SKM-1 (cell line): ENCODE measurements around the gene LAIR2.
A peak's percentile ranks its signal among the peaks of the same experiment; 100 is the strongest.
"Not testable (repeated sequence)": the region's sequence is repeated elsewhere in the genome, so short reads cannot be mapped to it uniquely, and the experiment has no call there.

ENCODE experiments used
- DNase-seq: peaks from one replicate; lab custom pipeline; 2025; ENCODE audit not compliant: unreplicated experiment; lab: John Stamatoyannopoulos, UW

The LAIR2 gene

DNA sequence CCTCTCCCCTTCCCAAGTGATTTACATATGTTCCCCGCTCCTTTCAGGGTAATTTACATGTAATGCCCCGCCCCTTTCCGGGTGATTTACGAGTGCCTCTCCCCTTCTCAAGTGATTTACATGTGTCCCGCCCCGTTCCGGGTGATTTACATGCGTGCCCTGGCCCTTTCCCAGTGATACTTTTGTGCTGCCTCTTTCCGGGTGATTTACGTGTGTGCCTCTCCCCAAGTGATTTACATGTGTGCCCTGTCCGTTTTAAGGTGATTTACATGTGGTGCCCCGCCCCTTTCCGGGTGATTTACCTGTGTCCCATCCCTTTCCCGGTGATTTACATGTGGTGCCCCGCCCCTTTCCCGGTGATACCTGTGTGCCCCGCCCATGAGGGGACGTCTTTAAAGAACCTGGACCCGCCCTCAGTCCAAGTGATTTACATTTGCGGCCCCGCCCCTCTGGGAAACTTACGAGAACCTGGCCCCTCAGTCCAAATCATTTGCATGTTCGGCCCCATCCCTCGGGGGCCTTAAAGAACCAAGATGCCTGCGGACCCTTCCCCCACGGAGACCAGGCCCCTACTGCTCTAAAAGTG, 38.5 kb upstream of the LAIR2 start:
- DNase-seq, result no peak

- peak; percentile 29 for DNase-seq
Observed at GRCh38 chr19:54464630-54465425, 37.8 kb upstream of the LAIR2 start.

- DNase-seq, result no peak
Observed at GRCh38 chr19:54465426-54466109, 37.1 kb upstream of the LAIR2 start.

DNA sequence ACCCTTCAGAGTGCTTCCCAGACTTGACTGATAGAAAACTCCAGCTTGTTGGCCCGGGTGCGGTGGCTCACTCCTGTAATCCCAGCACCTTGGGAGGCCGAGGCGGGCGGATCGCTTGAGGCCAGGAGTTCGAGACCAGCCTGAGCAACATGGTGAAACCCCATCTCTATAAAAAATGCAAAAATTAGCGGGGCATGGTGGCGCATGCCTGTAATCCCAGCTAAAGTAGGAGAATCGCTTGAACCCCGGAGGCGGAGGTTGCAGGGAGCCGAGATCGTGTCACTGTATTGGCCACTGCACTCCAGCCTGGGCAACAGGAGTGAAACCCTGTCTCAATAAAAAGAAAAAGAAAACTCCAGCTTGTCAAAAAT, 36.5 kb upstream of the LAIR2 start:
- DNase-seq, result not testable (repeated sequence)

GRCh38 chr19:54469496-54469934, 33.1 kb upstream of the LAIR2 start:
- no peak for DNase-seq

- no peak for DNase-seq
Observed at GRCh38 chr19:54470276-54470887, 32.2 kb upstream of the LAIR2 start.

- DNase-seq, result no peak
Observed at GRCh38 chr19:54470991-54471782, 31.4 kb upstream of the LAIR2 start.

- no peak for DNase-seq
Observed at GRCh38 chr19:54473071-54473891, 29.4 kb upstream of the LAIR2 start, which contains the start of gene CDC42EP5. Gene CDC42EP5 (minus strand): TSS chr19:54473296. CDS start chr19:54465547, 7,749 bp downstream.

DNA sequence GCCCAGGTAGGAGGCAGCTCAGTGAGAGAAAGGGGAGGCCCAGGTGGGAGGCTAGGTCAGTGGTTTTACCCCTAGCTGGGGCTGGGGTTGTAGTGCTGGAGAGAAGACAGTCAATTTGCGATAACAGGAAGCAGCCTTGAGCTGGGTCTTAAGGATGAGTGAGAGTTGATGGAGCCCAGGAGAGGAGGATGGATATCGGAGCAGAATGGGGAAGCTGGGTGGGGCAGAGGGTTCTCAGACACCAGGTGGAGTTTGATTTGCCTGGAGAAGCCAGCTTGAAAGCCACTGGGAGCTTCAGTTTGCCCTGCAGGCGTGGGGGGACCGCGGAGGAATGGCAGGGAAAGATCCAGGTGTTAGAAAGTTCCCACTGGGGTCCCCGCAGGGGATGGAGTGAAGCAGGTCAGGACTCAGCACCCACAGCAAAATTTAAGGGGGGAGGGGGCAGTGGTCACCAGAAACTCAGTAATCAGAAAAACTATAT, 28.7 kb upstream of the LAIR2 start:
- DNase-seq, result no peak

- DNase-seq, result no peak
Observed at GRCh38 chr19:54475706-54476105, 26.9 kb upstream of the LAIR2 start.

GRCh38 chr19:54477650-54478049, 25.0 kb upstream of the LAIR2 start:
- no peak for DNase-seq

- no peak for DNase-seq
Observed at GRCh38 chr19:54478677-54479266, 23.9 kb upstream of the LAIR2 start.

DNA sequence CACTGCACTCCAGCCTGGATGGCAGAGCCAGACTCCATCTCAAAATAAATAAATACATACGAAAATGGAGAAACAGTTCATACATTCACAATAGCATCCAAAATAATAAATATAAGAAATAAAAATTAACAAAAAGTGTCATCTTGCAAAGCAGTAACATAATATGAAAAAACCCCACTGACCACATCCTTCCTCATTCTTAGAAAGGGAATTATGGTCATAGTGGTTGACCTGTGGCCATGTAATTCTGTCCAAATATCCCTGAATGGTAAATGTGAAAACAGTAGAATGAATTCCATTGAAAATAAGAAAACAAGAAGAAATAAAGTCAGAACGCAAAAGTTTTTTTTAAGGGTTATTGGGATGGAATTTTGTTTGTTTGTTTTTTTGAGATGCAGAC, 22.6 kb upstream of the LAIR2 start:
- no peak for DNase-seq

- DNase-seq, result no peak
Observed at GRCh38 chr19:54481326-54481930, 21.2 kb upstream of the LAIR2 start.

DNA sequence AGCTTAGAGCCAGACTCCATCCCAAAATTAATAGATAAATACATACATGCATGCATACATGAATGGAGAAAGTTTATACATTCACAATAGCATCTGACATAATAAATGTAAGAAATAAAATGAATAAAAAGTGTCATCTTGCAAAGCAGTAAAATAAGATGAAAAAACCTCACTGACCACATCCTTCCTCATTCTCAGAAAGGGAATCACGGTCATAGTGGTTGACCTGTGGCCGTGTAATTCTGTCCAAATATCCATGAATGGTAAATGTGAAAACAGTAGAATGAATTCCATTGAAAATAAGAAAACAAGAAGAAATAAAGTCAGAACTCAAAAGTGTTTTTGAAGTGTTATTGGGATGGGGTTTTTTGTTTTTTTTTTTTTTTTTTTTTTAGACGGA, 19.7 kb upstream of the LAIR2 start:
- no peak for DNase-seq

GRCh38 chr19:54484451-54484850, 18.2 kb upstream of the LAIR2 start:
- DNase-seq, result no peak

GRCh38 chr19:54485851-54486250, 16.8 kb upstream of the LAIR2 start:
- DNase-seq, result no peak

DNA sequence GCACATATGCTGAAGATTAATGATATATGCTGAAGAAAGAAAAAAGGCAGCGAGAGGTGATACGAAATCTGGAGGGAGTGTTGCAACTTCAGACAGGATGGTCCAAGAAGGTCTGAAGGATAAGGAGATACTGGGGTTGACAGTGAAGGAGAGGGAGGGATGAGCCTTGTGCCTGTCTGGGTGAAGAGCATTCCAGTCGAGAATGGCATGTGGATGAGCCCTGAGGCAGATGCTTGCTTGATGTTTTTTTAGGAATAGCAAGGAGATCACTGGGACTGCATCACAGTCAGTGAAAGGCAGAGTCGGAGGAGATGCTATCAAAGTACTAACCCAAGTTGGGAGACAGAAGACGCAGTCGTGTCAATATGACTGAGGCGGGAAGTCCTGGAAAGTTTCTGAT, 13.3 kb upstream of the LAIR2 start:
- DNase-seq, result no peak

- DNase-seq, result no peak
Observed at GRCh38 chr19:54489766-54490165, 12.9 kb upstream of the LAIR2 start.
